ENCODE data around the gene CDKN1A.

DNA sequence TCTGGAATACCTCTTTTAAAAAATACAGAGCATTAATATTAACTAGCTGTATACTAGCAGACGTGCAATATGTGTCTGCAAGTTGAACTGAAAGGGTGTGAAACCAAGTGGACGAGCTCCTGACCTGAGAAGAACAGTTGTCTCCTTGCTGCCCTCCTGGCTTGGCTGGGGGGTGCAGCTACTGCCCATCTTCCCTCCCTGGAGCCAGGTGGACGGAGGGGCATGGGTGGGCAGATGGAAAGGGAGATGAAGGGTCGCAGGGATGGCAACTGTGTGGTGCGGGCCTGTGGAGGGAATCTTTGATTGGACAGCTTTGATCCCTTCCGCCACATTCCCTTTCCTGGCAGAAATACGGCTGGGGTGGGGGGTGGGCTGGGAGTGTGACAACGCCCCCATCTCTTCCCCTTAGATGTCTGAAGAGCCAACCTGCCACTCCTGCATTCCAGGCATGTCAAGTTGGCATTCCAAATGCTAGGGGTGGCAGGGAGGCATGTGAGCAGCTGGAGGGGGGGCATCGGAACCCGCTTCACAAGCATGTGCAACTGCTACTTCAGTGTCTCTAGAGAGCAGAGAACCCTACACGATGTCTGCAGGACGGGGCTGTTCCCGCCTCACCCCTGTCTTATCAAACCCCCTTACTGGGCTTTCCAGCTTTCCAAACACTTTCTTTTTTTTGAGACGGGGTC is 47.0 kb upstream of the CDKN1A start:
- TF ChIP-seq EZH2 (IDR thresholded peaks at IDR 0.05; ENCODE audit: insufficient read depth, poor library complexity, severe bottlenecking) = no peak
- TF ChIP-seq EZH2phosphoT487 (IDR thresholded peaks at IDR 0.05; ENCODE audit: insufficient read depth, low read depth) = no peak

All from GM23248 (cell line).